Stimulated activated CD8-positive, alpha-beta memory T cell treated with anti-CD3 and anti-CD28 coated beads, Interleukin-15, amount 100 ng/mL, for 24 hours (primary cell): Measurements from ENCODE around the gene TRIM69.

Source experiments
- DNase-seq: peaks from one replicate; pipeline ENCODE4 v3.0.0-alpha.2; 2020; ENCODE audit warnings: low read depth

The TRIM69 gene

DNA sequence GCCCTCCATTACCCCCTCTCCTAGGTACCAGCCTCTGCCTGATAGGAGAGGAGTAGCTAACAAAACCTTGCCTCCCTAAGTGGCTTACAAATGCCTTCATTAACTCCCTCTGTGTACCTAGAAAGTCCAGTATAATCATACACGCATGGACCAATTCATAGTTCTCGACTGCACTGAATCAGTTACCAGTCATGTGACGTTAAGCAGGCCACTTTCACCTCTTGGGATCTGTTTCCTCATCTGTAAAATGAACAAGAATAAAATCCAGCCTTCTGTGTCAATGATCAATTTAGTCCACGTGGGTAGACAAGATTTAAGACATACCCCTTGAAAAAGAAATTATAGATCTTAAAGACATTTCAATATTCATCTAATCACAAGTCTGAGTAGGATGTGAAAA is 72.2 kb downstream of the TRIM69 start:
- no peak for DNase-seq

DNA sequence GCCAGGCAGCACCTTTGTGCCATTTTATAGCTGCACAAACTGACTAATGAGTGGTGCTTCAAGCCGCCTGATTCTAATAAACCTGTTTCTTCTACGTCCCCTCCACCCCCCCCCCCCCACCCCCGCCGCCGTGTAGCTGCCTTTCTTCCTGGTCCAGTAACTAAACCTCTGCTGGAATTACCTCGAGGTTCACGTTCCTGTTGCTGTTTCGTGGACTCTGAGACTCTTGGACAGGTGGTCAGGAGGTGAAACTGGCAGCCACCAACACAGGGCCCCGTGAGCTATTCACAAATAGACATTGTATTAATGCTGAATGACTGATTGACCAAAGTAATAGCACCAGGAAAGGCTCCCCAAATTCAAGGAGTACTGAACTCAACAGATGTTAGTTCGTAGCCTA is 73.9 kb downstream of the TRIM69 start:
- DNase-seq = no peak

DNA sequence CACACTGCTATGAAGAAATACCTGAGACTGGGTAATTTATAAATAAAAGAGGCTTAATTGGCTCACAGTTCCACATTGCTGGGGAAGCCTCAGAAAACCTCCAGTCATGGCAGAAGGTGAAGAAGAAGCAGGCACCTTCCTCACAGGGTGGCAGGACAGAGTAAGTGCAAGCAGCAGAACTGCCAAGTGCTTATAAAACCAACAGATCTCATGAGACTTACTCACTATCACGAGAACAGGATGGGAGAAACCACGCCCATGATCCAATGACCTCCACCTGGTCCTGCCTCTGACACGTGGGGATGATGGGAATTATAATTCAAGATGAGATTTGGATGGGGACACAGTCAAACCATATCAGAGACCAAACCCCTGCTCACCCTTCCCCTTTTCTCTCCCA is 75.0 kb downstream of the TRIM69 start:
- no peak for DNase-seq

- no peak for DNase-seq
Measured at GRCh38 chr15:44812029-44812517, 75.7 kb downstream of the TRIM69 start.

- no peak for DNase-seq
Measured at GRCh38 chr15:44813231-44813630, 76.9 kb downstream of the TRIM69 start.
